Vein endothelial cell (primary cell): Measurements from ENCODE around the gene VSTM2A. TPM values are rescaled to one million over a fixed set of nuclear protein-coding genes. Genes with fewer than 3 reads are reported as not detected.

ENCODE experiments used
- small RNA-seq: library from RNA; depleted of rRNA; stranded (forward); fragments of <200 nt; gene quantifications from one replicate; pipeline ENCODE3, GENCODE V24; 2012
- total RNA-seq: library from RNA; depleted of rRNA; stranded (reverse); fragments of >200 nt; gene quantifications from 2 replicates; pipeline ENCODE4 v1.2.3, GENCODE V29; 2012

VSTM2A gene, protein sequence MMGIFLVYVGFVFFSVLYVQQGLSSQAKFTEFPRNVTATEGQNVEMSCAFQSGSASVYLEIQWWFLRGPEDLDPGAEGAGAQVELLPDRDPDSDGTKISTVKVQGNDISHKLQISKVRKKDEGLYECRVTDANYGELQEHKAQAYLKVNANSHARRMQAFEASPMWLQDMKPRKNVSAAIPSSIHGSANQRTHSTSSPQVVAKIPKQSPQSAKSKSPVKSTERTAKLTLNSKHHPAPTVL
- total RNA-seq: not detected in 2 replicates

DNA sequence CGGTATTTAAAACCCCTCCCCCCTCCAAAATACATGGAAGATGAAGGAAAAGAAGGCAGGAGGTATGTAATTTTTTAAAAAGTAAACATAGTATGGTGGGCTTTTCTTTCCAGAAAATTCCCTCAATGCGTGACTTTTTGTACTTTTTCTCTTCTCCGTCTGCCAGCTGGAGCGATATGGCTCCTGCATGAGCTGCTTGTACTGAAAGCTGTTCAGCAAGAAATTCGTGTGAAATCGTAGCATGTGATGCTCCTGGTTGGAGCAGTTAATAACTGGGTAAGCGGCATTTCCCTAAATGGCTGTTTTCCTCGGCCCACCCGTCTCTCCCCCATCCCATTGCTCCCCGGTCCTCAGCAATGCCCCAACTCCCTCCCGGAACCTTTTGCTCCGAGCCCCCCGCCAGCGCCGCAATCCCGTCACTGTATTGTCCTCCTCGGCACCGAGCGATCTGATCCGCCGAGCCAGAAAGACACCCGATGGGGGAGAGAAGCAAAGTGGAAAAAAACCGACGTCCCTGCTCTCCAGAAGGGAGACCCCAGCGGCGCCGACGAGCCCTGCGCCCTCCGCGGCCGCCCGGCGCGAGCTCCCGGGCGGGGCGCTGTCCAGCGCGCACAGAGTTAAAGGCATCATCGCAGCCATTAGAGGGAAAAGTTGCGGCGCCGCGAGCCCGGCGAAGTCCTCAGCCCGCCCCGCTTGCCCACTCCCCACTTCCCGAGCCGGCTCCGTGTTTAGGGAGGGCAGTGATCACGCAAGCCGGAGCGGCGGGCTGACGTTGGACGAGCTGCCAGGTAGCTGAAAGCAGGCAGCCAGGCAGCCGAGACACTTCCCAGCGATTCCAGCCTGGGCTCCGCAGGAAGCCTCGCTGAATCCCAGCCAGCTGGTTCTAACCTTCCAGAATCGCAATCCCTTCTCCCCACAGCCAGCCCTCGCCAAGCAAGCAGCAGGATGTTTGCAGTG, at the start of gene VSTM2A:
VSTM2A (plus strand) TSS at position 707 of the 957 bp plus-strand sequence. CDS start 356 bp downstream, outside the sequence.

Small RNA genes lying within 50 kb of the gene (small RNA-seq; reads per million reads assigned to genes)
- not detected for gene RNU6-1125P

Other genes with a start within 250 kb of the VSTM2A start
- gene SEC61G, start 216.8 kb downstream of the VSTM2A start, total RNA-seq: 280 and 622 TPM in 2 replicates